NT2/D1 (cell line): ENCODE measurements around the gene COX17.
"Not testable (repeated sequence)": the region's sequence is repeated elsewhere in the genome, so short reads cannot be mapped to it uniquely, and the experiment has no call there.

Source experiments
- DNase-seq: peaks from one replicate; pipeline ENCODE4 v3.0.0-alpha.2; 2011; ENCODE audit warnings: low read depth, low spot score
- H3K27me3 ChIP-seq: 2 replicates; pipeline ENCODE4 v1.6.0; 2011; ENCODE audit warnings: mild to moderate bottlenecking; ENCODE audit not compliant: insufficient read length, insufficient read depth
- H3K36me3 ChIP-seq: 2 replicates; pipeline ENCODE4 v1.6.1; 2011; ENCODE audit warnings: mild to moderate bottlenecking, low read length, mixed read lengths; ENCODE audit not compliant: insufficient read depth, insufficient read length
- H3K4me1 ChIP-seq: 2 replicates; pipeline ENCODE4 v1.5.1; 2011; ENCODE audit not compliant: insufficient read depth, insufficient read length
- H3K4me3 ChIP-seq: 2 replicates; pipeline ENCODE4 v1.5.1; 2011; ENCODE audit warnings: low read depth; ENCODE audit not compliant: insufficient read length
- H3K9ac ChIP-seq: 2 replicates; pipeline ENCODE4 v1.6.0; 2011; ENCODE audit warnings: low read depth; ENCODE audit not compliant: insufficient read length
- H3K9me3 ChIP-seq: 2 replicates; pipeline ENCODE4 v1.5.1; 2011; ENCODE audit warnings: mild to moderate bottlenecking, low read length; ENCODE audit not compliant: insufficient read depth
- SUZ12 ChIP-seq: IDR thresholded peaks from 2 replicates; pipeline ENCODE4 v1.6.1; 2011; ENCODE audit not compliant: insufficient read length, insufficient read depth; ENCODE audit errors: extremely low read depth
- YY1 ChIP-seq: IDR thresholded peaks from 2 replicates; pipeline ENCODE4 v1.6.1; 2011; ENCODE audit not compliant: insufficient read length, insufficient read depth
- ZNF274 ChIP-seq: IDR thresholded peaks from 2 replicates; pipeline ENCODE4 v1.6.1; 2011; ENCODE audit warnings: mild to moderate bottlenecking, low read depth, low read length

The COX17 gene

GRCh38 chr3:119683421-119683820, 6.2 kb upstream of the COX17 start:
- no peak overlapping the region for H3K9ac ChIP-seq
- H3K36me3 ChIP-seq: no peaks in the 10 kb centered on the region
- no peaks in the 10 kb centered on the region for H3K4me1 ChIP-seq
- no peak for DNase-seq
- no peak overlapping the region for H3K4me3 ChIP-seq
- no peak for TF ChIP-seq ZNF274
- TF ChIP-seq SUZ12: no peak
- no peak for TF ChIP-seq YY1
- H3K27me3 ChIP-seq: no peaks in the 10 kb centered on the region
- H3K9me3 ChIP-seq: peaks cover 16% of the 10 kb centered on the region

- peak; percentile 23 for DNase-seq
- Histone ChIP-seq H3K36me3 (no peaks in the 10 kb centered on the region), H3K9me3 (peaks cover 7% of the 10 kb centered on the region; the same call in 1 of the 2 replicates), H3K4me1 (no peaks in the 10 kb centered on the region), H3K27me3 (no peaks in the 10 kb centered on the region), H3K4me3 (no peak overlapping the region), H3K9ac (no peak overlapping the region)
- TF ChIP-seq ZNF274: no peak
- TF ChIP-seq SUZ12: no peak
- no peak for TF ChIP-seq YY1
Measured at GRCh38 chr3:119681279-119681678, 4.1 kb upstream of the COX17 start.

- Histone ChIP-seq H3K9me3 (peaks cover 6% of the 10 kb centered on the region; the same call in 1 of the 2 replicates), H3K9ac (no peak overlapping the region), H3K4me3 (no peak overlapping the region), H3K36me3 (peaks cover 10% of the 10 kb centered on the region), H3K27me3 (no peaks in the 10 kb centered on the region), H3K4me1 (no peaks in the 10 kb centered on the region)
- no peak for DNase-seq
- no peak for TF ChIP-seq SUZ12
- no peak for TF ChIP-seq ZNF274
- no peak for TF ChIP-seq YY1
Measured at GRCh38 chr3:119679874-119680273, 2.7 kb upstream of the COX17 start.

- not testable (repeated sequence) for H3K4me1 ChIP-seq, DNase-seq, H3K4me3 ChIP-seq, H3K27me3 ChIP-seq, H3K9ac ChIP-seq
- peaks cover 26% of the 10 kb centered on the region for H3K36me3 ChIP-seq
- H3K9me3 ChIP-seq: peaks cover 16% of the 10 kb centered on the region; the same call in 1 of the 2 replicates
Measured at GRCh38 chr3:119678209-119678608, 1.0 kb upstream of the COX17 start.

- DNase-seq: no peak
- peak overlapping the region; percentile 76 for H3K4me3 ChIP-seq
- peaks cover 16% of the 10 kb centered on the region; the same call in 1 of the 2 replicates for H3K9me3 ChIP-seq
- H3K9ac ChIP-seq: peak overlapping the region; percentile 51
- H3K4me1 ChIP-seq: no peaks in the 10 kb centered on the region
- peaks cover 32% of the 10 kb centered on the region for H3K36me3 ChIP-seq
- TF ChIP-seq SUZ12 (no peak), YY1 (no peak), ZNF274 (no peak)
- no peaks in the 10 kb centered on the region for H3K27me3 ChIP-seq
Measured at GRCh38 chr3:119677641-119677934, 382 bp upstream of the COX17 start.

DNA sequence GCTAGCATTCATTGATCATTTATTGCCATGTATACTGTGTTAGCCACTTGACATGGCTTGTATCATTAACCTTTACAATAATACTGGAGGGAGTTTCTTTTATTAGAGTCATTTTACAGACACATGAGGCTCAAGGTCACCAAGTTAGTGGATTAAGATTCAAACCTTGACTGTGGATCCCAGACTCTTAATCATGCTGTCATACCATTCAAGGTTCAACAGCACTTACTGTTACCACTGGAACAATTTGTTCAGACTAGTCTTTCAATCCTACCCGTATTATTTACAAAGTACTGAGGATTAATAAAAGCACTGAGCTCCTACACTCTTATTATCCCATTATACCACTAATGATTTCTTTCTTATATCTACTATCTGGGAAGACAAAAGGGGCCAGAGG, 1.2 kb downstream of the COX17 start:
- no peaks in the 10 kb centered on the region for H3K4me1 ChIP-seq
- H3K4me3 ChIP-seq: peak overlapping the region; percentile 76
- peaks cover 16% of the 10 kb centered on the region; the same call in 1 of the 2 replicates for H3K9me3 ChIP-seq
- H3K9ac ChIP-seq: peak overlapping the region; percentile 79
- TF ChIP-seq SUZ12 (no peak), YY1 (no peak), ZNF274 (no peak)
- H3K36me3 ChIP-seq: peaks cover 46% of the 10 kb centered on the region
- DNase-seq: no peak
- no peaks in the 10 kb centered on the region for H3K27me3 ChIP-seq

- DNase-seq: no peak
- Histone ChIP-seq H3K36me3 (peaks cover 48% of the 10 kb centered on the region), H3K4me1 (no peaks in the 10 kb centered on the region), H3K9me3 (peaks cover 16% of the 10 kb centered on the region; the same call in 1 of the 2 replicates), H3K9ac (no peak overlapping the region), H3K27me3 (no peaks in the 10 kb centered on the region), H3K4me3 (no peak overlapping the region)
- TF ChIP-seq SUZ12 (no peak), YY1 (no peak), ZNF274 (no peak)
Measured at GRCh38 chr3:119675188-119675874, 1.9 kb downstream of the COX17 start.
